Measurements from ENCODE around the gene CHST13. TPM values are rescaled to one million over a fixed set of nuclear protein-coding genes. Genes with fewer than 3 reads are reported as not detected.
"Not testable (repeated sequence)": the region's sequence is repeated elsewhere in the genome, so short reads cannot be mapped to it uniquely, and the experiment has no call there.

CHST13 gene
- total and polyA plus RNA-seq, 12 donors, result 0.22 to 3.0 (median 0.67) TPM; not detected in 1

- TF ChIP-seq POLR2A (IDR thresholded peaks at IDR 0.05) (no peak), CTCF (IDR thresholded peaks at IDR 0.05) (no peak)
- intact Hi-C loops (cut with DNase I), result no loop called here
- Histone ChIP-seq H3K36me3 (replicated peaks in 1 of 2) (no peaks in the 10 kb centered on the region), H3K9me3 (replicated peaks in 1 of 3) (no peaks in the 10 kb centered on the region), H3K4me1 (replicated peaks in 1 of 2) (no peaks in the 10 kb centered on the region), H3K4me3 (no peak overlapping the region), H3K27ac (no peak overlapping the region), H3K27me3 (no peaks in the 10 kb centered on the region)
- 86 to 92% (median 88%) methylated on average over 3 to 7 of the region's 7 CpGs for WGBS, 4 donors
- DNase-seq, result no peak
These were observed 54.7 kb downstream of the CHST13 start for GRCh38 chr3:126578702-126579101.

- Histone ChIP-seq H3K9me3 (replicated peaks in 1 of 3) (no peaks in the 10 kb centered on the region), H3K27me3 (no peaks in the 10 kb centered on the region), H3K27ac (no peak overlapping the region), H3K4me3 (no peak overlapping the region), H3K4me1 (replicated peaks in 1 of 2) (no peaks in the 10 kb centered on the region), H3K36me3 (replicated peaks in 1 of 2) (no peaks in the 10 kb centered on the region)
- WGBS, 4 donors, result 78 to 86% (median 82%) methylated on average over 5 of the region's 5 CpGs
- intact Hi-C loops (cut with DNase I), result no loop called here
- no peak for DNase-seq
- TF ChIP-seq CTCF (IDR thresholded peaks at IDR 0.05), result no peak
- TF ChIP-seq POLR2A (IDR thresholded peaks at IDR 0.05), result no peak
These were observed 56.8 kb downstream of the CHST13 start for GRCh38 chr3:126580746-126581145.

GRCh38 chr3:126581569-126581968 lies 57.6 kb downstream of the CHST13 start:
- no peak overlapping the region for H3K4me3 ChIP-seq
- no peak for TF ChIP-seq CTCF (IDR thresholded peaks at IDR 0.05)
- TF ChIP-seq POLR2A (IDR thresholded peaks at IDR 0.05), result no peak
- 74 to 81% (median 76%) methylated on average over 2 of the region's 2 CpGs for WGBS, 4 donors

GRCh38 chr3:126582311-126582710 lies 58.4 kb downstream of the CHST13 start:
- Histone ChIP-seq H3K9me3 (replicated peaks in 1 of 3) (no peaks in the 10 kb centered on the region), H3K27ac (no peak overlapping the region), H3K4me3 (no peak overlapping the region), H3K36me3 (replicated peaks in 1 of 2) (no peaks in the 10 kb centered on the region), H3K4me1 (replicated peaks in 1 of 2) (no peaks in the 10 kb centered on the region), H3K27me3 (no peaks in the 10 kb centered on the region)
- 72 to 83% (median 80%) methylated on average over 4 of the region's 4 CpGs for WGBS, 4 donors
- TF ChIP-seq CTCF (IDR thresholded peaks at IDR 0.05) (no peak), POLR2A (IDR thresholded peaks at IDR 0.05) (no peak)
- no peak for DNase-seq
- intact Hi-C loops (cut with DNase I), result no loop called here

More at GRCh38 chr3:126581569-126581968, 57.6 kb downstream of the CHST13 start:
- intact Hi-C loops (cut with DNase I), result no loop called here
- Histone ChIP-seq H3K4me1 (replicated peaks in 1 of 2) (no peaks in the 10 kb centered on the region), H3K36me3 (replicated peaks in 1 of 2) (no peaks in the 10 kb centered on the region), H3K27me3 (no peaks in the 10 kb centered on the region), H3K27ac (no peak overlapping the region), H3K9me3 (replicated peaks in 1 of 3) (no peaks in the 10 kb centered on the region)
- no peak for DNase-seq

- H3K27me3 ChIP-seq; intact Hi-C loops (cut with DNase I); DNase-seq; H3K27ac ChIP-seq; H3K4me1 ChIP-seq (replicated peaks in 1 of 2); H3K36me3 ChIP-seq (replicated peaks in 1 of 2); H3K9me3 ChIP-seq (replicated peaks in 1 of 3); H3K4me3 ChIP-seq: not testable (repeated sequence)
- 65 to 73% (median 68%) methylated on average over 5 of the region's 5 CpGs for WGBS, 4 donors
These were observed 67.6 kb downstream of the CHST13 start for GRCh38 chr3:126591515-126591914.

Measured in adrenal gland (tissue), 12 donors.